GM21390 (cell line): ENCODE measurements around the gene SMIM11.
"Not testable (repeated sequence)": the region's sequence is repeated elsewhere in the genome, so short reads cannot be mapped to it uniquely, and the experiment has no call there.

Source experiments
- ATAC-seq: cut with Tn5 transposase; IDR thresholded peaks from one replicate; pipeline ENCODE4 v1.9.1; 2021; ENCODE audit not compliant: unreplicated experiment

SMIM11 gene

DNA sequence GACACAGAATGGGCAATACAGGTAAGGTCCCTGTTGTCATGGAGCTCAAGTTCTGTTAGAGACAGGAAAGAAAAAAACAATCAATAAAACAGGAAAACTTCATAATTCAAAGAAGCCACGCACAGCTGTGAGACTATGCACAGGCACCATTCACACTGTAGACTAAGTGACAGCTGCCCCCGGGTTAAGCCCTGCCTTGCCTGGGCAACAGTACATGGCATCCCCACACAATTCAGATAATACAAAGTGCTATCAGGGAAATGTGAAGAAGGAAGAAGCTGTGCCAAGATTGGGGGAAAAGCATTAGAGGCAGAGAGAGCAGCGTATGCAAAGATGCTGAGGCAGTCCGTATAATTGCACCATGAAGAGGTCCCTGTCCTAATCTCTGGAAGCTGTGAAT is 20.5 kb upstream of the SMIM11 start:
- no peak for ATAC-seq

- ATAC-seq = no peak
Observed at GRCh38 chr21:34355570-34355969, 19.7 kb upstream of the SMIM11 start.

DNA sequence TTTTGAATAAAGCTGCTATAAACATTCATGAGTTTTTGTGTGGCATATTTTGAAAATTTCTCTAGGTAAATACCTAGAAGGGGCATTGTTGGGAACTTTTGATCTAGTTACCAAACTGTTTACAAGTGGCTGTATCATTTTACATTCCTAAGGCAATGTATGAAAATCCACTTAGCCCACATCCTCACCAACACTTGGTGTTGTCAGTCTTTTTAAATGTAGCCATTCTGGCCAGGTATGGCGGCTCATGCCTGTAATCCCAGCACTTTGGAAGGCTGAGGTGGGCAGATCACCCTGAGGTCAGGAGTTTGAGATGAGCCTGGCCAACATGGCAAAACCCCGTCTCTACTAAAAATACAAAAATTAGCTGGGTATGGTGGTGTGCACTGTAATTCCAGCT is 17.4 kb upstream of the SMIM11 start:
- ATAC-seq = no peak

DNA sequence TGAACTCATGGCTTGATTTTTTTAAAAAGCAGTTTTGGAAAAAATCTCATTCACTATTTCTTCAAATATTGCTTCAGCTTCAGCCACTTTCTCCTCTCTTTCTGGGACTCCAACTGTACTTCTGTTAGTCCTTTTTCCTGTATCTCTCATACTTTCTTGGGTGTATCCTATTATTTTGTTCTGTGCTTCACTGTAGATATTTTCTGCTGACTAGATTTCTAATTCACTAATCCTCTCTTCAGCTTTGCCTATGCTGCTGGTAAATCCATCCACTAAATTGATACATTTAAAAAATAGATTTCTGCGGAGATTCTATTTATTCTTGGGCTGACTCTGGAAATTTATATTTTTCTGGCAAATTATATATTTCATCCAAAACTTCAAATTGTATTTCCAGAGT is 16.4 kb upstream of the SMIM11 start:
- no peak for ATAC-seq

- no peak for ATAC-seq
Observed at GRCh38 chr21:34360488-34361241, 14.6 kb upstream of the SMIM11 start.

DNA sequence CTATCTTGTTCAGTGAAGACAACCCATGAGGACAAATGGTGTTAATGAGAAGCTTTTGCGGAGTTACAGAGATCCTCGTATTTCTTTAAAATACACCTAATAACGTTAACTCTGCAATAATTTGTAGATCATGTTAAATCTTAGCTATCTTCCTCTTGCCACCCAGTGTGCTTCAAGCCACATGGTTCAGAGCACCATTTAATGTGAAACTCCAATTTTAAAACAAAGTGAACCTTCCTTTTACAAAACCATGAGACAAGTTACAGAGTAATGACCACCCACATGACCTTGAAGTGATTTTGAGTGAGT is 13.2 kb upstream of the SMIM11 start:
- no peak for ATAC-seq

- no peak for ATAC-seq
Observed at GRCh38 chr21:34362670-34363069, 12.6 kb upstream of the SMIM11 start.

GRCh38 chr21:34363733-34364132 is 11.6 kb upstream of the SMIM11 start, which contains the start of gene KCNE2:
Gene KCNE2 (plus strand): TSS chr21:34364006. CDS start chr21:34370479, 6,473 bp downstream.
- no peak for ATAC-seq

- no peak for ATAC-seq
Observed at GRCh38 chr21:34364921-34365320, 10.4 kb upstream of the SMIM11 start.

- no peak for ATAC-seq
Observed at GRCh38 chr21:34365809-34366208, 9.5 kb upstream of the SMIM11 start.

DNA sequence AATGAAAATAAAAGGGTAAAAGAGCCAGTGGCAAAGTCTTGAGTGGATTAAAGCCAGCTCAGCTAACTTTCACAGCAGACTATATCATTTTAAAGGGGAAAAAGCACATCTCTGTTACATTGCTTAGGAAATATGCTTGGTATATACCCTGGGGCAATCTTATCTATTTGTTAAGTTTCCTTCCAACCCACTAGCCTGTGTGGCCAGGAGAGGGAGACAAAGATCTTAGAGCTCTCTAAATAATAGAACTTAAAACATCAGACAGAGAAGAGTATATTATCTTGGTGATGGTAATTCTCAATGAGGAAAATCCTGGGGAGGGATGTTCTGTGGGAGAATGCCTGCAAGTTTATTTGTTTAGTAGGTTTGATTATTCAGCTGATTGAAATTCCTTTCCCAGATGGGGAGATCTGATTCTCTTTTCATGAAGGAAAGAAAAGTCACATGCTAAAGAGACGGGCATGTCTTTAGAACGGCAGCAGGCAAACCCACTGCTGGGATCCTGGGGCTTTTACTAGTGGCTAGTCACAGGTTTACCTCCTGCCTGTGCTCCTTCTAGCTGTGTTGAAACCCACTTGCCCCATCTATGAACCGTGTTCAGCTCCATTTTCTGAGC is 7.9 kb upstream of the SMIM11 start:
- ATAC-seq = no peak

- ATAC-seq = no peak
Observed at GRCh38 chr21:34369741-34370140, 5.6 kb upstream of the SMIM11 start.

DNA sequence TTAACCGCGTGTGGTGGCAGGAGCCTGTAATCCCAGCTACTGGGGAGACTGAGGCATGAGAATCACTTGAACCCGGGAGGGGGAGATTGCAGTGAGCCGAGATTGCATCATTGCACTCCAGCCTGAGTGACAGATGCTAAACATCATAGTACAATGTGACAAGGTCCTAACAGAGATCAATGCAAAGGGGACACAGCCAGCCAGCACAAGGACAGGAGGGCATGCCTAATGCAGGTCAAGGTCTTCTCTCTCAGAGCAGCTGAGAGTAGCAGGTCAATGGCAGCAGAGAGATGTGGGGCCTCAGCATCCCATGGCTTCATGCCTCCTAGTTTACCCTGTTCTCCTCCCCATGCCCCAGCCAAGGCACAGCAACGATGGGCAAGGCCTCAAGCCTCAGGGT is 3.0 kb upstream of the SMIM11 start:
- no peak for ATAC-seq

GRCh38 chr21:34374462-34374861 is 845 bp upstream of the SMIM11 start:
- not testable (repeated sequence) for ATAC-seq

DNA sequence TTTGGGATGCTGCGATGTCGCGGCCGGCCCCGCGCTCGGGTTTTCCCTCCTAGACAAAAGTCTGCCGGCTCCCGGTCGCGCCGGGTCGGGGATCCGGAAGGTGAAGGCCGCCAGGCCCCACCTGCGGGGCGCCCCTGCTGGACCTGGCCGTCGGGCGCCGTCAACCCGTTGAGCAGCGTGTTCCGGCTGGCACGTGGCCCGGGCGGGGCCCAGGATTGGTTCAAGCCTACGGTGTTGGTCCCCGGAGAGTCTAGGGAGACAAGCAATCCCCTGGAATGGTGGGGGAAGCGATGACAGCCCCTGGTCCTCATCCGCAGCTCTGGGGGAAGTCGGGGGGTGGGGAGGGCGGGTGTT is 289 bp downstream of the SMIM11 start:
- ATAC-seq = peak; percentile 55

- ATAC-seq = not testable (repeated sequence)
Observed at GRCh38 chr21:34383138-34383537, 7.8 kb downstream of the SMIM11 start.

- peak; percentile 96 for ATAC-seq
Observed at GRCh38 chr21:34383724-34384415, 8.6 kb downstream of the SMIM11 start.

DNA sequence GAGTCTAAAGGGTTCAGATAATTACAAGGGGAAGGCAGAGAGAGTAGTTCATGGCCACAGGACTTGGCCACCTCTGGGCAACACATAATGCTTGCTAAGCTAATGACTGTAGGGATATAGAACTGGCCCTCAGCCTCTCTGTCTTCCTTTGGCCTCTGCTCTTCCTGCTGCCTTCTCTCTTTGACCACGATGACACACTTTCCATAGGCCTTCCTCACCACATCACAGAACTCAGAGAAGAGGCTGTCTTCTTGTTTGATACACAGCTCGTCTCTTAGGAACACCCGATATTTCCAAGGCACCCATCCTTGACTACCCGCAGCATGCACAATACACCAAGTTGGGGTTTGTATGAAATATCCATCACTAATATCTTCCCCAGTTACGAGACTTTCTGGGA is 25.2 kb downstream of the SMIM11 start:
- not testable (repeated sequence) for ATAC-seq

- not testable (repeated sequence) for ATAC-seq
Observed at GRCh38 chr21:34404742-34405141, 29.4 kb downstream of the SMIM11 start.

DNA sequence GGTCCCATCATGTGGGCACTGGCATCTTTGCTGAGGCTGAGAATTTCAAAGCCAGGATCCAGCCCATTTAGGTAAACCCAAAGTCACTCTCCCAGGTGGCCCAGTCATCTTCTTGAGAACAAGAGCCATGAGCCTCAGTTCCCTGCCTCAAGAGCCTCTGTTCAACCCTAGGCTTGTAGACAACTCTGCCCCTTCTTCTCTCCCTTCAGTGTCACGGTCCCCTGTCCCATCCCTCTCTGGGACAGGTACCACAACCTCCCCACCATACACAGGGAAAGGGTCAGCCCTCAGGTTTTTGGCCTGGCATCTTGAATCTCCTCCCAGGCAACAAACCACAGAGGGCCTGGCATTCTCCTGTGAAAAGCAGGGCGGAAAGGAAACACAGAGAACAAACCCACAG is 30.4 kb downstream of the SMIM11 start:
- ATAC-seq = not testable (repeated sequence)

- ATAC-seq = not testable (repeated sequence)
Observed at GRCh38 chr21:34406102-34406501, 30.8 kb downstream of the SMIM11 start.

DNA sequence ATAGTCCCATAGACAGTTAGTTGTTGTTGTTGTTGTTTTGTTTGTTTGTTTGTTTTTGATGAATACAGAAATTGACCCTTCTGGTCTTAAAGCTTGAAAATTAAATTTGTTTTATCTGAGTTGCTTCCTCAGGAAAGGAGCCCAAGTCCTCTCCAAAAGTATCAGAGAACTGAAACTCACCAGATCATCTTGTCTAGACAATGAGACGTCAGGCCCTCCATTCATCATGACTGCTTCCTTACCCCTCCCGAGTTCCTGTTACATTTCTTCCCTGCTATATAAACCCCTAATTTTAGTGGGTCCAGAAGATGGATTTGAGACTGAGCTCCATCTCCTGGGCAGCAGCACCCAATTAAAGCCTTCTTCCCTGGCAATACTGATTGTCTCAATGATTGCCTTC is 31.4 kb downstream of the SMIM11 start:
- not testable (repeated sequence) for ATAC-seq
